ENCODE data around the gene DDR2.
A peak's percentile ranks its signal among the peaks of the same experiment; 100 is the strongest.

Gene DDR2

GRCh38 chr1:162696286-162696862, 64.1 kb downstream of the DDR2 start:
- DNase-seq (ENCODE audit: low spot score) = peak; percentile 96

GRCh38 chr1:162697140-162697895, 65.1 kb downstream of the DDR2 start:
- no peak for DNase-seq (ENCODE audit: low spot score)

DNA sequence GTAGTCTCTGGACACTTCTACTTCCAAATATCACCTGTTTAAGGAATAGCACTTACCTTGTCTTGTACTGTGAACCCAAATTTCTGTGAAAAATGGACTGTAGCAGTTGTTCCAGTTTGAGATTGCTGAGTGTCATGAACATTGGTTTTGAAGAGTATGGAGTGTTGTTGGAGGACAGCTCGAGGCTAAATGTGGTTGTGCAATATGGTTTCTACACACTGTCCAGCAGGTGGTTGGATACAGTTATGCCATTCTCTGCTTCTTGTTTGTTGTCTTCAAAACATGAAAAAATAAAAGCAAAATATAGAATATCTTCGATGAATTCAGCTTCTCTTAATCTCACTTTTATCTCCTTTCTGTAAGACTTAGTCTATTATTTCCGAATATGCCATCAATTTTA, 67.1 kb downstream of the DDR2 start:
- DNase-seq (ENCODE audit: low spot score) = no peak

DNA sequence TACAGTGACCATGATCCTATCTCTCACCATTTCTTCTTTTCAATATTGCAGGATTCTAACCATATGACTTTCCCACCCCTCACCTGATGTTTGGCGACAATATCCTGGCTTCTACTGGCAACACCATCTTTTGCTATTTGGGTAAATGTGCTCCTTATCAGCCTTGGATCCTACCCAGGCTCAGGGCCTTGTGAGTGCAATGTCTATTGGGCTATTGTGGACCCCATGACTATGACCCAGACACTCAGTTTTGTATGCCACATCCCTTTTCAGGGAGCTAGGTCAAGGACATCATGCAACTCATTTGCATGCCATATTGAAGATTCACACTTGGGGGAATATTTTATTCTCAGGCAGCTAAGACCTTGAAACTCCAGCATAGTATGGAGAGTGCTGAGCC, 67.9 kb downstream of the DDR2 start:
- DNase-seq (ENCODE audit: low spot score) = no peak

GRCh38 chr1:162701286-162701685, 69.0 kb downstream of the DDR2 start:
- no peak for DNase-seq (ENCODE audit: low spot score)

GRCh38 chr1:162702628-162703027, 70.4 kb downstream of the DDR2 start:
- DNase-seq (ENCODE audit: low spot score) = no peak

DNA sequence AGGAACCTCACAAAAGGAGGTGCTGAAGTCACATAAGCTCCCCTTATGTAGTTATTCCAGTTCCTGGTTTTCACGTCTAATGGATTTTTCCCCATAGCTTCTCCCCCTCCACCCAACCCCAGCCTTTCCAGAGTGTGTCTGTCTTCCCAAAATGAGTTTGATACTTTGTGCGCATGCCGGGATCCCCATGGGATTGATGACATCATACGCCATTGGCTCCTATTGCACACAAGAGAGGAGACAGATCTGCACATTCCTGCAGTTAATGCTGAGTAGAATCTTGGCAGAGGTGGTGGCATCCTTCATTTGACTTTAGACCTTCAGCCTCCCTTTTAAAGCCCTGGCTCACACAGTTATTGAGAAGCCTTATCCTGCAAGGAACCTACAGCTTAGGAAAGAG, 71.4 kb downstream of the DDR2 start:
- DNase-seq (ENCODE audit: low spot score) = no peak

DNA sequence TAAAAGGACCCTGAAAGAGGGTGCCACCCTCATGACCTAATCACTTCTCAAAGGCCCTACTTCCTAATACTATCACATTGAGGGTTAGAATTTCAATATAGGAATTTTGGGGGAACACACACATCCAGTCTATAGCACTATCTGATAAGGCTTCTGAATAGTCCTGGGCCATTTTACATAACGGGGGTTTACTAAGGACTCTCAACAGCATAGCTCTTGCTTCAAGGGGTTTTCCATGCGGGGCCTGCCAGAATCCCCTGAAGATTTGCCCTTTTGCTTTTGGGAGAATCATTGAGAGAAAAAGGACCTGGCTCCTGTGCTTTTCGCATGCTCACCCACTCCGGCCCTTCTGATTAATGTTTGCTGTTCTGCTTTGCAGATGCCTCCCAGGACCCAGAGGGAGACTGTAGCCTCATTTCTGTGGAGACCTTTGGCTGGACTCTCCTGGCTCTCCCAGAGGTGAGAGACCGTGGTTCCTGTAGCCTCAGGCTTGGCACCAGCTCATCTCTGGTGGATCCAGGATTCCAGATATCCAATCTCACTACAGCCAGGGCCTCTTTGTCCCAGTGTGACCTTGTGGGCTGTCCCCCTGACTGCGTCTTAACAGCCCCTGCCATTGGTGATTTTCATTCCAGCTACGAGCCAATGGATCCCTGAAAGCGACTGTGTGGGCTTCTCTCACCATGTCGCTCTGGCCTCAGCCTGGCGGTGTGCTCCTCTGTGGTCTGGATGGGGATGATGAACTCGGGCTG, 72.6 kb downstream of the DDR2 start:
- DNase-seq (ENCODE audit: low spot score) = no peak

- no peak for DNase-seq (ENCODE audit: low spot score)
Measured at GRCh38 chr1:162706003-162706402, 73.7 kb downstream of the DDR2 start.

DNA sequence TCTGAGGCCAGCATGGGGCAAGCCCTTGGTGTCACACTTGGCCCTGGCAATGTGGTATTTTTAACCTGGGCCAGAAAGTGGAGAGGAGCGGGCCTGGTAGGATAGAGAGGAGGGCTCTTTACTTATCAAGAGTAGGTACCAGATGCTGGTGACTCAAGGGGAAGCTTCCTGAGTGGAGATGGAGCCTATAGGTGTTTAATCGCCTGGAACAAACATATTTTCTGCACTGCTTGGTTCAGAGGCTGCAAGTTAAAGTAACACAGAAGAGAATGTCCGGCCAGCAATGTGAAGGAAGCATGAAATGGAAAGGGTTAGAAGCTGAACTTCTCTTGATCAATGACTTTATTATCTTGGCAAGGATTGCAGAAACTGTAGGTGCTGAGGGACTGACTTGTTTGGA, 74.3 kb downstream of the DDR2 start:
- DNase-seq (ENCODE audit: low spot score) = no peak

GRCh38 chr1:162708286-162708685, 76.0 kb downstream of the DDR2 start:
- no peak for DNase-seq (ENCODE audit: low spot score)

DNA sequence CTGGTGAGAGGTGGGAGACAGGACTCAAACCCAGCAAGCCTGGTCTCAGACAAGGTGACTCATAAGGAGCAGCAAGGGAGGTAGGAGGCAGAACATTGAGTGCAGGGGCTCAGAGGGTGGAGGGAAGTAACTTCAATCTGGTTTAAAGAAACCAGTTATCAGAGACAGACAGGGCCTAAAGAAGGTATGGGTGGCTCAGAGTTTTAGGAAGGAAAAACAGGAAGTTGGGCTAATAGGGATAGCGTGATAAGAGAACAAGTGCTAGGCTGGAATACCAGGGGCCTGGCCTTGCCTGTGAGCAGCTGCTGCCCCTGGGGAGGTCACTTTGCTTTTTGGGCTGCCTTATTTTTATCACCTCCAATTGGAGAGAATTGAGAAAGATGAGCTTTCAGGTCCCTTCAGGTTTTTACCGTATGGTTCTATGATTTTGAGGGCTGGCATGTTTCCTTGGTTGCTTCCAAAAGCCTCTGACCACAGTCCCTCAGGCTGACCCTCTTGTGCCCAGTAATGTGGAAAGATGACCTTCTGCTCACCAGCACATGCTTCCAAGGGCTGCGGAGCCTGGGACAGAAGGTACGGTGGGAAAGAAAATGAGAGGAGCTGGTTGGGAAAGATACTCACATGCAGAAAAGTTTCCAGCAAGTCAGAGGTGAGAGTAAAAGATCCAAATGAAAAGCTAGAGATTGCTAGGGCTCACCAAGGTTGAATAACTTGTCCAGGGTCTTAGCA, 77.0 kb downstream of the DDR2 start:
- no peak for DNase-seq (ENCODE audit: low spot score)

DNA sequence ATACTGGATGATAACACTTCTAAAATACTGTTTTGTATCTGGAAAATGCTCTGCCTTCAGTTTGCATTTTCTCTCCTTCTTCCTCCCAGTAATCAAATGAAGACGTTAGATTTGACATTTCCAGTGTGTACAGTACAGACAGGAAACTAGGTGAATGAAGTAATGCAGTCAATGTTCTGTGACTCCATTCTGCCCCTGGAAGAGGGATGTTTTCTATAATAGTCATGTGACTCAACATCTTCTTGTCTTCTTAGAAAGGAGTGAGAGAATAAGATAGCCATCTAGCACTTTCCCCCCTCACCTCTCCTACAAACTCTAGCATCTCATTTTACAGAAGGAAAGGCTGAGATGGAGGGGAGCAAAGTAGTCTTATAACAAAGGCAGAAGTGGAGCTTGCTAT, 77.6 kb downstream of the DDR2 start:
- DNase-seq (ENCODE audit: low spot score) = no peak

DNA sequence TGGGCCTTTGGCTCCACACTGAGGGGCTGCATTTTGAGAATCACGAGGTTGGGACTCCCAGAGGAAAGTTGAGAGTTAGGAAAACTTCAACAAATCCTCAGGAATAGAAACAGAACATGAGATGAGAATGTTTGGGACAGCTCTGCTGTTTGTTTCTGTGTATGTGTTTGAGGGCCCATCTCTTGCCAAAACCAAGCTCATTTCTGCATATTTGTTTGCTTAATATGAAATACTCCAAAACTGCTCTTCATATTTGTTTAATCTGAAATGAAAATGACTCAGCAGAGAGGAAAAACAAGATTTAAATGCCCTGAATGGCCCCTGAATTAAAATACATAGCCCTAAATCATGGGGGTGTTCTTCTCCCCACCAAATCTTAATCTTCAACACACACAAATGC, 78.1 kb downstream of the DDR2 start:
- DNase-seq (ENCODE audit: low spot score) = no peak

DNA sequence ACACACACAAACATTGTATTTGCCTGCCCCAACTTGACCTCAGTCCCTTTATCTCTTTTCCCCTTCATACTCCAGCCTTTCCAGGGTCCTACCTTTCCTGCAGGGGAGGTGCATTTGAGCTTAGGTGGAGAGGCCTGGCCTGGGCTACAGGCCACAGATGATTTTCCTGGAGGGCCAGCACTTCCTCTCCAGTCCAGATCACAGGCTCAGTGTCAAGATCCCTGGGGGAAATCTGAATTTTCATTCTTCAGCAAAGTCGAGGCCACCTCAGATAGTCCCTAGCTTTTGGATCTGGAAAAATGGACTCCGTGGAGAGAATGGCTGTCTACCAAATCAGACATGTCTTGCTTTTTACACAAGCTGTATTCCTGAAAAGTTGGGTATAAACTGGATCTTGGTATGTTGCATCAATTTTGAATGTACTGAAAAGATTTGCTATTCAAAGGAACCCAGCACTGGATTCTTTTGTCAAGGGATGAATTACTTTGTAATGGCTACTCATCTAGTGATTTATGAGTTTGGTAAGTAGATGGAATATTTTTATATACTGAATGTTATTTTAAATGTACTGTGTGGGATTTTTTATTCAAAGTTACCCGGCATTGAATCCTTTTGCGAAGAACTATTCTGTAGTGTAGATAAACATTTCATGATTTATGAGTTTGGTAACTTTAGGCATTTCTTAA, 78.7 kb downstream of the DDR2 start:
- DNase-seq (ENCODE audit: low spot score) = no peak

DNA sequence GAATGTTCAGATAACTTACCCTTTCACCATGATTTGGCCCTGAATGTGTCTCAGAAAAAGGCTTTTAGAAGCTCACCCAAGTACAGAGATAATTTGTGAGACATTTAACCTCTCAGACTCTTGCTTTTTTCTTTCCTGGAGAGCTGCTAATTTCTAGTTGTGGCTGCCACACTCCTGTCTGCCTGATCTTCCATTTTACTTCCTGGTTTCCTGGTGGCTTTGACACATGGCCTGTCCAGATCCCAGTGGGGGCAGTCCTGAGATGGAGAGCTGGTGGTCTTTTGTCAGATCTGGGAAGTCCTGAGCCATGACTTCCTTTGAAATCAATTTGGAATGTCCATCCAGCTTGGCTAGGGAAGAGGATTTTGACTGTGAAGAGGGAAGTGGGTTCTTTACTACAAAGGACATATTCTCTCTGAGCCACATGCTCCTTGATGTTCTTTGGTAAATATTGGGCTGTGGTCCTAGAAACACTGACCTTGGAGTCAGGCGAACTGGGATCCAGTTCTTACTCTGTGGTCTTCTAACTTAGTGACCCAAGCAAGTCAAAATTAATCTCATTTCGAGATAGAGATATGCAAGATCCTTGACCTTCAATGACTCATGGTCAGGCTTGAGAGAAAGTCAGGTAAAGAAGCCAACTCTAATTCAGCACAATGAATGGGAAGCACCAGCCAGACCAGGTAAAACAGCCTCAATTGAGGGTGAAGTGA, 80.2 kb downstream of the DDR2 start:
- no peak for DNase-seq (ENCODE audit: low spot score)

DNA sequence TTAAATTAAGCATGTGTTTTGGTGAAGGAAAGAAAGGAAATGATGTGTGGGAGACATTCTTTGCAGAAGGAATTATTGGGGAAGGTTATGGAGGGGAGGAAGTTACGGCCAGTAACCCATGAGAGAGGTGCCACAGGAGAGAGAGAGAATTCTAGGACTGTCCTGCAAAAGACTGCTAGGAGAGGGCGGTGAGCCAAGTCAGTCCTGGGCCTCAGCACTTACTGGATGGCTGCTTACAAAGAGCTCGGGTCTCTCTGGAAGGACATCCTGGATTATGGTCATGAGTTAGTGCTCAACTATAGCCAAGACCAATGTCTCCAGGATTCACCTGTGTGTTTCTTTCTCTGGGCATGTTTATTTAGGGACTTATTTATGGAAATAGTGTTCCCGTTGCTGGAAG, 83.9 kb downstream of the DDR2 start:
- no peak for DNase-seq (ENCODE audit: low spot score)

- DNase-seq (ENCODE audit: low spot score) = no peak
Measured at GRCh38 chr1:162716552-162716951, 84.3 kb downstream of the DDR2 start.

DNA sequence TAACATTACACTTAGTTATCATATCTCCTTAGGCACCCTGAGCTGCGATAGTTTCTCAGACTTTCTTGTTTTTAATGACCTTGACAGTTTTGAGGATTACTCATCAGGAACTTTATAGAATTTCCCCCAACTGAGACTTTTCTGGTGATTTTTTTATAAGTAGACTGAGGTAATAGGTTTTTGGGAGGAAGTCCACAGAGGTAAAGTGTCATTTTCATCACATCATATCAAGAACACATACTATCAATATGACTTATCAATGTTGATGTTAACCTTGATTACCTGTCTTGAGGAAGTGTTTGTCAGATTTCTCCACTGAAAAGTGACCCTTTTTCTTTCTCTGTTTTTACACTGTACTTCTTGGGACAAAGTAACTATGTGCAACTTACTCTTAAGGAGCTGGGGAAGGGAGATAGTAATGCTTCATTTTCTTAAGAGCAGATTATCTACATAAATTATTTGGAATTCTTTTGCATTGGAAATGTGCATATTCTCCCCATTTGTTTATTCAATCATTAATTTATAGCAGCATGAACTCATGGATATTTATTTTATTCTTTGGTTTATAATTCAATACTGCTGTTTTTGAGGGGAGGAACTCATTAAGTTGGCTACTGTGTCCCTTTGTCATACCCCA, 85.4 kb downstream of the DDR2 start:
- DNase-seq (ENCODE audit: low spot score) = no peak

DNA sequence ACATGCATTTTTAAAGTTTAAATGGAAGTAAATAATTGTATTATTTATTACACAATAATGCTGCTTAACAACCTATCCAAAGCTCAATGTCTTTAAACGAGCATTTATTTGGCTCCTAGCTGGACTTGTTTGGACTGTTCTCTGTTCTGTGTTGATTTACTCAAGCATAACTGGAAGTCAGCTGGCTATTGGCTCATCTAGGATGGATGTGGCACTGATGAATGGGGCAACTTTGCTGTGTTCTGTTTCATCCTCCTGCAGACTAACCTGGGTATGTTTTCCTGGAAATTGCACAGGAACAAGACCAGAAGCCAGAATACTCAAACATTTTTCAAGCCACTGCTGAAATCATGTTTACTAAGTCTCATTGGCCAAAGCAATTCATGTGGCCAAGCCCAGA, 87.4 kb downstream of the DDR2 start:
- DNase-seq (ENCODE audit: low spot score) = no peak

DNA sequence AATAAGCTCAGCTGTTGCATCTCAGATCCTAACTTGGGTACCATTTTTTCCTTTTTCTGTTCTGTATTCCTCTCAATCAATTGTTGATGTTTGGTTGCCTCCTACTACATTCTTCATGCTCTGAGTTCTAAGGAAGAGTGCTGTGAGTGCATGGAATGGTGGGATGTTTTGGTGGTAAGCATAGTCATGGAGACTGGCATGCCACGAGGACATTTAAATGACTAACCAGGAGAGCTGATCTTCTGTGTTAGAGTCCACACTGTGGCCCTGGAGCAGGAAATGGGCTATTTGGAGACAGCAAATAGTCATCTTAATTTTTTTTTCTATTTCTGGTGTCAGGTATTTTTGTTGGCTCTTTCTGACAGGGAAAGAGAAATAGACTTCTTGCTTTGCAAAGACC, 88.7 kb downstream of the DDR2 start:
- DNase-seq (ENCODE audit: low spot score) = no peak
